CD4-positive, alpha-beta T cell (primary cell): ENCODE data around the gene IFIT1. TPM values are rescaled to one million over a fixed set of nuclear protein-coding genes. Genes with fewer than 3 reads are reported as not detected.

Experiments used
- ATAC-seq: fragments of 200-7000 bp; cut with Tn5 transposase; one replicate; pipeline ENCODE4 v1.10.0; 2022; ENCODE audit warnings: mild to moderate bottlenecking; ENCODE audit not compliant: poor library complexity
- CTCF ChIA-PET: fragments of 350-600 bp; sonication (Branson Sonifier 250); formaldehyde crosslinking; loops from one replicate; lab custom pipeline; 2021; ENCODE audit warnings: antibody characterized with exemption, inconsistent platforms; lab: Charles Lee
- POLR2A ChIA-PET: fragments of 350-600 bp; sonication (Branson Sonifier 250); formaldehyde crosslinking; loops from one replicate; lab custom pipeline; 2021; ENCODE audit warnings: antibody characterized with exemption, inconsistent platforms; lab: Charles Lee
- DNase-seq, 14 experiments: peaks; one replicate each; pipeline ENCODE4 v3.0.0-alpha.2; 2013 to 2020; ENCODE audit warnings: mixed read lengths in 2 of 14
- H3K27ac ChIP-seq, 2 donors: one replicate each; pipeline versions ENCODE4 v1.5.1 to v1.7.0; 2013; ENCODE audit warnings: low read length in 2 of 2, low read depth in 1 of 2, mild to moderate bottlenecking in 1 of 2
- H3K27me3 ChIP-seq, 2 experiments: 1 replicate in 1 of 2; 2 replicates in 1 of 2; pipeline versions ENCODE4 v1.6.1 to v1.7.0; 2013; ENCODE audit warnings: low read length in 2 of 2, control low read depth in 1 of 2, mild to moderate bottlenecking in 1 of 2, moderate library complexity in 1 of 2; ENCODE audit not compliant: insufficient read depth in 2 of 2, control insufficient read depth in 1 of 2
- H3K36me3 ChIP-seq: one replicate; pipeline ENCODE4 v1.6.1; 2013; ENCODE audit warnings: low read length, control low read depth; ENCODE audit not compliant: insufficient read depth
- H3K4me1 ChIP-seq: one replicate; pipeline ENCODE4 v1.6.1; 2013; ENCODE audit warnings: low read length, control low read depth; ENCODE audit not compliant: insufficient read depth
- H3K4me3 ChIP-seq: one replicate; pipeline ENCODE4 v1.5.1; 2013; ENCODE audit warnings: mild to moderate bottlenecking, low read length, moderate library complexity
- H3K9me3 ChIP-seq, 2 experiments: 1 replicate in 1 of 2; 2 replicates in 1 of 2; pipeline versions ENCODE4 v1.6.1 to v1.7.0; 2013; ENCODE audit warnings: low read length in 2 of 2, mild to moderate bottlenecking in 2 of 2, control low read depth in 1 of 2, moderate library complexity in 1 of 2; ENCODE audit not compliant: control insufficient read depth in 1 of 2, insufficient read depth in 1 of 2
- H3K27ac Mint-ChIP-seq: one replicate; pipeline ENCODE4 v1.8.0; 2020; ENCODE audit warnings: mixed read lengths
- H3K27me3 Mint-ChIP-seq: one replicate; pipeline ENCODE4 v1.8.0; 2021; ENCODE audit warnings: mixed read lengths
- H3K36me3 Mint-ChIP-seq: one replicate; pipeline ENCODE4 v1.8.0; 2021; ENCODE audit warnings: low read depth, mixed read lengths
- H3K4me1 Mint-ChIP-seq: one replicate; pipeline ENCODE4 v1.8.0; 2021; ENCODE audit warnings: low read depth, mixed read lengths
- H3K4me3 Mint-ChIP-seq: one replicate; pipeline ENCODE4 v1.8.0; 2020; ENCODE audit warnings: mild to moderate bottlenecking, mixed read lengths
- H3K9me3 Mint-ChIP-seq: one replicate; pipeline ENCODE4 v1.8.0; 2020; ENCODE audit warnings: mixed read lengths
- intact Hi-C, 2 experiments: fragments of 100-400 bp; cut with DNase I in 1 of 2; cut with micrococcal nuclease in 1 of 2; formaldehyde crosslinking; loops; one replicate each; pipeline versions ENCODE4 v1.15.1 to v1.9.0; 2023 to 2025; cut with DNase I, micrococcal nuclease
- total RNA-seq, 174 experiments: library from RNA in 2 of 174; stranded (reverse) in 2 of 174; gene quantifications; one replicate each; pipeline ENCODE4 v1.2.3 and lab custom pipeline; 2021 to 2026
- TF ChIP-seq, protein P1 (sequence below): fragments of 200-600 bp; IDR thresholded peaks from one replicate; pipeline ENCODE4 v1.8.0; 2022; ENCODE audit warnings: antibody characterized with exemption, mild to moderate bottlenecking

IFIT1 gene
- total RNA-seq, 2 experiments from 2014 or later = 5.1 to 6.2 TPM

DNA sequence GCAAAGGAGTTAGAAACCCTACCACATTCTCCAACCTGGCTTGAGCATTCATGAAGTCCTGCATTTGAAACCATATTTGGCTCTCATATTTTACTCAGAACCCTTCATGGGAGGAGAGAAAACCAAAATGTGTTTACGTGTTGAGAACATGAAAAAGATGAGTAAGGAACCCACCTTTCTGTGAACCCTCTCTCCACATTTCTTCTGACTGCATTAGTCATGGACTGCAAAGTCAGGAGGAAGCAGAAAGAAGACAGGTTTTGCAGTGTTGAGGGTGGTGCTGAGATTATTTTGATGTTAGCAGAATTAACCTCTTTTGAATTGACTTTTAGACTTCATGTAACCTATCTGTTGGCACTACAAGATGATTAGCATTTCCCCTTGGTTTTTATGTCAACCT is 9.7 kb upstream of the IFIT1 start:
- Mint-ChIP-seq H3K36me3 (no peaks in the 10 kb centered on the region), H3K9me3 (no peaks in the 10 kb centered on the region), H3K27me3 (no peaks in the 10 kb centered on the region), H3K4me3 (no peak overlapping the region), H3K27ac (no peak overlapping the region), H3K4me1 (no peaks in the 10 kb centered on the region)
- no peaks in the 10 kb centered on the region for H3K4me1 ChIP-seq
- no peaks in the 10 kb centered on the region for H3K9me3 ChIP-seq
- DNase-seq (no peak), ATAC-seq (no peak)
- no peak overlapping the region for H3K27ac ChIP-seq
- H3K36me3 ChIP-seq = no peaks in the 10 kb centered on the region
- TF ChIP-seq, protein P1, sequence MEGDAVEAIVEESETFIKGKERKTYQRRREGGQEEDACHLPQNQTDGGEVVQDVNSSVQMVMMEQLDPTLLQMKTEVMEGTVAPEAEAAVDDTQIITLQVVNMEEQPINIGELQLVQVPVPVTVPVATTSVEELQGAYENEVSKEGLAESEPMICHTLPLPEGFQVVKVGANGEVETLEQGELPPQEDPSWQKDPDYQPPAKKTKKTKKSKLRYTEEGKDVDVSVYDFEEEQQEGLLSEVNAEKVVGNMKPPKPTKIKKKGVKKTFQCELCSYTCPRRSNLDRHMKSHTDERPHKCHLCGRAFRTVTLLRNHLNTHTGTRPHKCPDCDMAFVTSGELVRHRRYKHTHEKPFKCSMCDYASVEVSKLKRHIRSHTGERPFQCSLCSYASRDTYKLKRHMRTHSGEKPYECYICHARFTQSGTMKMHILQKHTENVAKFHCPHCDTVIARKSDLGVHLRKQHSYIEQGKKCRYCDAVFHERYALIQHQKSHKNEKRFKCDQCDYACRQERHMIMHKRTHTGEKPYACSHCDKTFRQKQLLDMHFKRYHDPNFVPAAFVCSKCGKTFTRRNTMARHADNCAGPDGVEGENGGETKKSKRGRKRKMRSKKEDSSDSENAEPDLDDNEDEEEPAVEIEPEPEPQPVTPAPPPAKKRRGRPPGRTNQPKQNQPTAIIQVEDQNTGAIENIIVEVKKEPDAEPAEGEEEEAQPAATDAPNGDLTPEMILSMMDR = no peak
- POLR2A ChIA-PET = interaction anchor here (1.2 kb wide), 1 partner anchor 31 kb away, joined by 5 read pairs; the partner anchor contains the start of gene IFIT5
- H3K27me3 ChIP-seq = no peaks in the 10 kb centered on the region
- intact Hi-C loops = no loop called here
- no peak overlapping the region for H3K4me3 ChIP-seq
- CTCF ChIA-PET = no interaction called here

GRCh38 chr10:89384474-89385340 is 7.7 kb upstream of the IFIT1 start:
- no peak overlapping the region for H3K27ac ChIP-seq

DNA sequence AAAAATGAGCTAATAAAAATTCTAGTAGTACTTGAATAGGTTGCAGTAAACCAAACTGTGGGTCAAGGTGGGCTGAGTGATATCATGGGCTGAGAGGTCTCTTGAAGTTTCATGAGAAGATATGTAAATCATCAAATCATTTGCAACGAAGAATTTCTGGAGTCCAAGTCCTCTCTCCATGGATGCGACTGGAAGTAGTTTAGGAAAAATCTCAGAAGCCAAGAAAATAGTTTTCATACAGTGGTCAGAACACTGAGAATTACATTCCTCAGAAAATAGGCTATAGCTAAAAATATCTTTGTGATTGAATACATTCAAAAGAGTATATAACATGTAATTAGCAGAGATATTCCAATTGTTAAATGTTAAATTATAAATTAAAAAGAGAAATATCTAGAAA is 3.6 kb upstream of the IFIT1 start:
- Mint-ChIP-seq H3K4me3 (no peak overlapping the region), H3K27me3 (no peaks in the 10 kb centered on the region), H3K27ac (no peak overlapping the region), H3K4me1 (peaks cover 17% of the 10 kb centered on the region), H3K9me3 (no peaks in the 10 kb centered on the region), H3K36me3 (peaks cover 7% of the 10 kb centered on the region)
- Histone ChIP-seq H3K4me3 (no peak overlapping the region), H3K4me1 (peaks cover 16% of the 10 kb centered on the region), H3K27me3 (no peaks in the 10 kb centered on the region), H3K36me3 (no peaks in the 10 kb centered on the region), H3K9me3 (no peaks in the 10 kb centered on the region), H3K27ac (no peak overlapping the region)
- TF ChIP-seq, protein P1 = no peak
- POLR2A ChIA-PET = interaction anchor here (0.7 to 3.3 kb wide), 4 partner anchors 25 to 137 kb away, joined by 3 to 10 read pairs (median 4); partner anchors contain the start of genes IFIT2, IFIT5 and LIPA
- no peak for DNase-seq
- intact Hi-C loops = no loop called here
- CTCF ChIA-PET = interaction anchor here (0.7 to 1.2 kb wide), 4 partner anchors 9 to 1195 kb away, joined by 3 to 4 read pairs (median 3); no protein-coding TSS in a partner anchor
- no peak for ATAC-seq

More at GRCh38 chr10:89384474-89385340, 7.7 kb upstream of the IFIT1 start:
- ATAC-seq (no peak), DNase-seq (peak in 3 of 14 experiments; percentile 12 to 27 (median 20))
- CTCF ChIA-PET = no interaction called here
- no peaks in the 10 kb centered on the region for H3K9me3 Mint-ChIP-seq
- Histone ChIP-seq H3K4me3 (no peak overlapping the region), H3K4me1 (no peaks in the 10 kb centered on the region), H3K36me3 (no peaks in the 10 kb centered on the region), H3K9me3 (no peaks in the 10 kb centered on the region), H3K27me3 (no peaks in the 10 kb centered on the region)
- H3K27me3 Mint-ChIP-seq = no peaks in the 10 kb centered on the region
- intact Hi-C loops = no loop called here
- POLR2A ChIA-PET = no interaction called here
- H3K36me3 Mint-ChIP-seq = no peaks in the 10 kb centered on the region
- TF ChIP-seq, protein P1 = no peak
- no peak overlapping the region for H3K27ac Mint-ChIP-seq
- H3K4me1 Mint-ChIP-seq = no peaks in the 10 kb centered on the region
- H3K4me3 Mint-ChIP-seq = no peak overlapping the region
